ENCODE data around the gene CCR7. TPM values are rescaled to one million over a fixed set of nuclear protein-coding genes. Genes with fewer than 3 reads are reported as not detected.

The CCR7 gene
- total RNA-seq, 2 experiments from 2014 or later: 297 to 302 TPM

GRCh38 chr17:40539711-40540411, 25.4 kb downstream of the CCR7 start:
- CTCF ChIA-PET: interaction anchor here (0.6 to 15.3 kb wide), 18 partner anchors 9 to 223 kb away, joined by 3 to 234 read pairs (median 4); partner anchors contain the start of genes GJD3 and IGFBP4
- ATAC-seq (no peak), DNase-seq (no peak)
- peaks cover 4% of the 10 kb centered on the region for H3K36me3 Mint-ChIP-seq (ENCODE audit: low read depth)
- no peaks in the 10 kb centered on the region for H3K9me3 Mint-ChIP-seq
- H3K27ac Mint-ChIP-seq: peak overlapping the region; percentile 93
- no peak for TF ChIP-seq CTCF (IDR thresholded peaks at IDR 0.05)
- H3K27me3 Mint-ChIP-seq: no peaks in the 10 kb centered on the region
- peak overlapping the region; percentile 71 for H3K4me3 Mint-ChIP-seq
- intact Hi-C loops (cut with micrococcal nuclease): loop anchor here (2.0 kb wide), 1 partner anchor 21 kb away; no protein-coding TSS in a partner anchor
- POLR2A ChIA-PET: interaction anchor here (0.8 to 19.7 kb wide), 12 partner anchors 7 to 122 kb away, joined by 3 to 548 read pairs (median 6); partner anchors contain the start of genes CCR7 and TOP2A
- H3K4me1 Mint-ChIP-seq (ENCODE audit: low read depth): peaks cover 87% of the 10 kb centered on the region

- ChIA-PET POLR2A (interaction anchor here (0.9 to 19.7 kb wide), 8 partner anchors 9 to 121 kb away, joined by 3 to 548 read pairs (median 10); partner anchors contain the start of genes CCR7 and TOP2A), CTCF (interaction anchor here (0.6 to 15.3 kb wide), 13 partner anchors 8 to 222 kb away, joined by 3 to 234 read pairs (median 7); partner anchors contain the start of genes GJD3 and IGFBP4)
- peaks cover 4% of the 10 kb centered on the region for H3K36me3 Mint-ChIP-seq (ENCODE audit: low read depth)
- H3K4me3 Mint-ChIP-seq: no peak overlapping the region
- peak overlapping the region; percentile 58 for H3K27ac Mint-ChIP-seq
- intact Hi-C loops (cut with micrococcal nuclease): no loop called here
- no peaks in the 10 kb centered on the region for H3K9me3 Mint-ChIP-seq
- H3K27me3 Mint-ChIP-seq: no peaks in the 10 kb centered on the region
- ATAC-seq: no peak
- H3K4me1 Mint-ChIP-seq (ENCODE audit: low read depth): peaks cover 92% of the 10 kb centered on the region
- DNase-seq: no peak
- no peak for TF ChIP-seq CTCF (IDR thresholded peaks at IDR 0.05)
Measured at GRCh38 chr17:40538936-40539705, 26.2 kb downstream of the CCR7 start.

GRCh38 chr17:40538019-40538935, 27.0 kb downstream of the CCR7 start:
- CTCF ChIA-PET: interaction anchor here (0.6 to 15.3 kb wide), 7 partner anchors 16 to 221 kb away, joined by 3 to 234 read pairs (median 25); partner anchors contain the start of genes GJD3 and IGFBP4
- no peak for ATAC-seq
- no peak for DNase-seq

More at GRCh38 chr17:40538019-40538935, 27.0 kb downstream of the CCR7 start:
- no peak for TF ChIP-seq CTCF (IDR thresholded peaks at IDR 0.05)
- Mint-ChIP-seq H3K4me3 (no peak overlapping the region), H3K27ac (peak overlapping the region; percentile 39), H3K36me3 (ENCODE audit: low read depth) (peaks cover 3% of the 10 kb centered on the region), H3K27me3 (no peaks in the 10 kb centered on the region), H3K4me1 (ENCODE audit: low read depth) (peaks cover 93% of the 10 kb centered on the region), H3K9me3 (no peaks in the 10 kb centered on the region)
- intact Hi-C loops (cut with micrococcal nuclease): no loop called here
- POLR2A ChIA-PET: interaction anchor here (0.7 to 19.7 kb wide), 3 partner anchors 18 to 121 kb away, joined by 4 to 548 read pairs (median 4); partner anchors contain the start of genes CCR7 and TOP2A
